NOMO-1 (cell line): Measurements from ENCODE around the gene RAI14.

Source experiments
- DNase-seq, 2 experiments: peaks; one replicate each; lab custom pipeline; 2025; ENCODE audit not compliant: unreplicated experiment in 2 of 2; lab: John Stamatoyannopoulos, UW

RAI14 gene

GRCh38 chr5:34843497-34843896 is 187.4 kb downstream of the RAI14 start:
- no peak for DNase-seq

- no peak for DNase-seq
Observed at GRCh38 chr5:34844106-34844505, 188.0 kb downstream of the RAI14 start.

- no peak for DNase-seq
Observed at GRCh38 chr5:34844999-34845398, 188.9 kb downstream of the RAI14 start.

- DNase-seq, result no peak
Observed at GRCh38 chr5:34847056-34847455, 190.9 kb downstream of the RAI14 start.

- DNase-seq, result no peak
Observed at GRCh38 chr5:34847552-34847951, 191.4 kb downstream of the RAI14 start.

- no peak for DNase-seq
Observed at GRCh38 chr5:34848230-34848629, 192.1 kb downstream of the RAI14 start.

GRCh38 chr5:34849253-34849652 is 193.1 kb downstream of the RAI14 start:
- DNase-seq, result peak in 1 of 2 experiments; percentile 17

- DNase-seq, result no peak
Observed at GRCh38 chr5:34854459-34855174, 198.5 kb downstream of the RAI14 start.

GRCh38 chr5:34857161-34857560 is 201.0 kb downstream of the RAI14 start:
- DNase-seq, result no peak

GRCh38 chr5:34857894-34858293 is 201.8 kb downstream of the RAI14 start:
- DNase-seq, result no peak

GRCh38 chr5:34858790-34859189 is 202.7 kb downstream of the RAI14 start:
- DNase-seq, result no peak

- no peak for DNase-seq
Observed at GRCh38 chr5:34859253-34859652, 203.1 kb downstream of the RAI14 start.

GRCh38 chr5:34863946-34864345 is 207.8 kb downstream of the RAI14 start:
- DNase-seq, result no peak

- no peak for DNase-seq
Observed at GRCh38 chr5:34865091-34865490, 209.0 kb downstream of the RAI14 start.

- no peak for DNase-seq
Observed at GRCh38 chr5:34866989-34867471, 210.9 kb downstream of the RAI14 start.

GRCh38 chr5:34867660-34868059 is 211.5 kb downstream of the RAI14 start:
- DNase-seq, result no peak

- no peak for DNase-seq
Observed at GRCh38 chr5:34868791-34869190, 212.7 kb downstream of the RAI14 start.

- DNase-seq, result no peak
Observed at GRCh38 chr5:34869256-34869655, 213.1 kb downstream of the RAI14 start.

GRCh38 chr5:34870382-34870781 is 214.3 kb downstream of the RAI14 start:
- no peak for DNase-seq

- no peak for DNase-seq
Observed at GRCh38 chr5:34876275-34876674, 220.1 kb downstream of the RAI14 start.

- no peak for DNase-seq
Observed at GRCh38 chr5:34881246-34881645, 225.1 kb downstream of the RAI14 start.
